Measurements from ENCODE around the gene DCBLD2. TPM values are rescaled to one million over a fixed set of nuclear protein-coding genes. Genes with fewer than 3 reads are reported as not detected.

The DCBLD2 gene
- total RNA-seq, 2 donors from 2014 or later: 26.4 to 151 TPM

GRCh38 chr3:98829246-98829832 lies 72.2 kb downstream of the DCBLD2 start:
- no peak for DNase-seq (ENCODE audit: low spot score)
- no peaks in the 10 kb centered on the region for H3K36me3 ChIP-seq
- WGBS: 93% methylated on average over 1 of the region's 1 CpG
- no peaks in the 10 kb centered on the region for H3K4me1 ChIP-seq (replicated peaks)
- H3K27me3 ChIP-seq (replicated peaks; ENCODE audit: insufficient read depth): no peaks in the 10 kb centered on the region
- TF ChIP-seq POLR2AphosphoS5 (IDR thresholded peaks at IDR 0.05) (no peak), CTCF (IDR thresholded peaks at IDR 0.05) (no peak), POLR2A (IDR thresholded peaks at IDR 0.05) (no peak)
- intact Hi-C loops (cut with DNase I): no loop called here
- H3K4me3 ChIP-seq: no peak overlapping the region
- no peaks in the 10 kb centered on the region for H3K9me3 ChIP-seq
- no peak overlapping the region for H3K27ac ChIP-seq

- TF ChIP-seq POLR2AphosphoS5 (IDR thresholded peaks at IDR 0.05) (no peak), CTCF (IDR thresholded peaks at IDR 0.05) (no peak), POLR2A (IDR thresholded peaks at IDR 0.05) (no peak)
- no peaks in the 10 kb centered on the region for H3K27me3 ChIP-seq (replicated peaks; ENCODE audit: insufficient read depth)
- H3K27ac ChIP-seq: no peak overlapping the region
- no peak overlapping the region for H3K4me3 ChIP-seq
- 19% methylated on average over 1 of the region's 1 CpG for WGBS
- no peak for DNase-seq (ENCODE audit: low spot score)
- H3K4me1 ChIP-seq (replicated peaks): no peaks in the 10 kb centered on the region
- no peaks in the 10 kb centered on the region for H3K9me3 ChIP-seq
- intact Hi-C loops (cut with DNase I): no loop called here
- H3K36me3 ChIP-seq: no peaks in the 10 kb centered on the region
Measured at GRCh38 chr3:98827221-98827920, 74.1 kb downstream of the DCBLD2 start.

DNA sequence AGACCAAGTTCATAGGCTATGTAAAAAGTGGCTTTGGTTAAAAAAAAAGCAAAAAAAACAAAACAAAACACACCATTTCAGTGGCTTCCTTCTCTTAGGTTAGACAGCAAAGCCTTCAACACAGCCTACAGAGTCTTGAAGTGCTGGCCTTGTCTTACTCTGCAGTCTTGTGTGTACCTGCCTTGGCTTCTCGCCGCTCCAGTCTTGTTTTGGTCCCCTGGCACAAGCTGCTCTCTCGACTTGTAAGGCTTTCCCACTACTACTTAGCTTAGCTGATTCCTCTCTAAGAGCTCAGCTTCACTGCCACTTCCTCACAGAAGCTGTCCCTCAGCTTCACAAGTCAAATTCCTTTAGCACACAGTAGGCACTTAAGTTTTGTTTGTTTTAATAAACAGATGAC lies 75.4 kb downstream of the DCBLD2 start:
- TF ChIP-seq POLR2A (IDR thresholded peaks at IDR 0.05) (no peak), POLR2AphosphoS5 (IDR thresholded peaks at IDR 0.05) (no peak), CTCF (IDR thresholded peaks at IDR 0.05) (no peak)

DNA sequence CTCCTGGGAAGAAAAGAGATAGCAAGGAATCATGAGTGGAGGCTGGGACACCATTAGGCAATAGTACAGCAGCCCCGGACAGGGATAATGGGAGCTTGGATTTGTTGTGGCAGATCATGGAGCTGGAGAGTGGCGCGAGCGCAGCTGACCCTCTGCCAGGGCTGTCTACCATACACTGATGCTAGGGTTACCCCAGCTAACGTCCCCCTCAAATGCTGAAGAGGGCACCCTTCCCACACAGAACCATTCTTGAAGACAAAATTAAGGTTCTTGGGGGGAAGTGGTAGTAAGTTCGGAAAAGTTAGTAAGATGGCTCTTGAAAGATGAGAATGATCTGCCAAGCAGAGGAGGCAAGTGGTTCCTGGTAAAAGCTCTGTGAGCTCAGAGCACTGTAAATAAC lies 77.2 kb downstream of the DCBLD2 start:
- H3K4me1 ChIP-seq (replicated peaks): no peaks in the 10 kb centered on the region
- DNase-seq (ENCODE audit: low spot score): no peak
- no peaks in the 10 kb centered on the region for H3K36me3 ChIP-seq
- TF ChIP-seq POLR2A (IDR thresholded peaks at IDR 0.05): no peak
- intact Hi-C loops (cut with DNase I): no loop called here
- no peaks in the 10 kb centered on the region for H3K9me3 ChIP-seq
- no peak overlapping the region for H3K27ac ChIP-seq
- H3K4me3 ChIP-seq: no peak overlapping the region
- 98% methylated on average over 6 of the region's 6 CpGs for WGBS
- no peaks in the 10 kb centered on the region for H3K27me3 ChIP-seq (replicated peaks; ENCODE audit: insufficient read depth)

More for the DNA sequence above, 75.4 kb downstream of the DCBLD2 start:
- no peaks in the 10 kb centered on the region for H3K4me1 ChIP-seq (replicated peaks)
- 39% methylated on average over 3 of the region's 3 CpGs for WGBS
- H3K27ac ChIP-seq: no peak overlapping the region
- intact Hi-C loops (cut with DNase I): no loop called here
- no peak overlapping the region for H3K4me3 ChIP-seq
- H3K36me3 ChIP-seq: no peaks in the 10 kb centered on the region
- peak; percentile 11 for DNase-seq (ENCODE audit: low spot score)
- H3K9me3 ChIP-seq: no peaks in the 10 kb centered on the region
- no peaks in the 10 kb centered on the region for H3K27me3 ChIP-seq (replicated peaks; ENCODE audit: insufficient read depth)

DNA sequence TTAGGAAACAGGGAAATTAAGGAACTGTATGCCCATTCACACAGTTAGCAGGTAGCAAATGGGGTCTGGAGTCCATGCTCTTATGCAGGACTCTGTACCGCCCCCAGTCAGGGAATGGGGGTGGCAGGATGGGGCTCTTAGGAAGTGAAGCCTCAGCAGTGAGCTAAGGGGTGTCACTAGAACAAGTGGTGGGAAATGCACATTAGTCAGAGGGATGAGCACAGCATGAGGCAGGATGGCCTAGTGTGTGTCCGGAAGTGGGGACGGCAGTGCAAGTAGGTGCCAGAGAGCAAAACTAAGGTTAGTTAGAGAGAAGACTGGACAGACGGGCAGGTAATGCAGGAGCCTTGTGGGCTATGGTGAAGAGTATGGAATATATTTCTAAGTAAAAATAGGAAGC lies 77.7 kb downstream of the DCBLD2 start:
- no peak for TF ChIP-seq CTCF (IDR thresholded peaks at IDR 0.05)
- no peak for TF ChIP-seq POLR2A (IDR thresholded peaks at IDR 0.05)
- TF ChIP-seq POLR2AphosphoS5 (IDR thresholded peaks at IDR 0.05): no peak
- intact Hi-C loops (cut with DNase I): no loop called here
- no peaks in the 10 kb centered on the region for H3K27me3 ChIP-seq (replicated peaks; ENCODE audit: insufficient read depth)
- no peak for DNase-seq (ENCODE audit: low spot score)
- over 99% methylated on average over 4 of the region's 4 CpGs for WGBS
- H3K27ac ChIP-seq: no peak overlapping the region
- no peaks in the 10 kb centered on the region for H3K4me1 ChIP-seq (replicated peaks)
- H3K4me3 ChIP-seq: no peak overlapping the region
- H3K36me3 ChIP-seq: no peaks in the 10 kb centered on the region
- no peaks in the 10 kb centered on the region for H3K9me3 ChIP-seq

Data from prostate gland (tissue), 2 donors.